ENCODE measurements around the gene MTUS2.
"Not testable (repeated sequence)": the region's sequence is repeated elsewhere in the genome, so short reads cannot be mapped to it uniquely, and the experiment has no call there.

Gene MTUS2

GRCh38 chr13:29384466-29384865 lies 564.3 kb downstream of the MTUS2 start:
- CTCF ChIA-PET, result interaction anchor here (1.1 to 2.5 kb wide), 4 partner anchors 11 to 19 kb away, joined by 3 to 10 read pairs (median 4); no protein-coding TSS in a partner anchor
- TF ChIP-seq CTCF (IDR thresholded peaks at IDR 0.05; ENCODE audit: control extremely low read depth, extremely low read depth, low read depth, missing control alignments), result no peak
- POLR2A ChIA-PET, result no interaction called here
- no peak for DNase-seq (ENCODE audit: extremely low spot score)

GRCh38 chr13:29384871-29385270 lies 564.7 kb downstream of the MTUS2 start:
- ChIA-PET CTCF (interaction anchor here (1.5 to 2.5 kb wide), 3 partner anchors 12 to 20 kb away, joined by 3 to 10 read pairs (median 4); no protein-coding TSS in a partner anchor), POLR2A (no interaction called here)
- DNase-seq (ENCODE audit: extremely low spot score), result no peak
- TF ChIP-seq CTCF (IDR thresholded peaks at IDR 0.05; ENCODE audit: control extremely low read depth, extremely low read depth, low read depth, missing control alignments), result no peak

- DNase-seq (ENCODE audit: extremely low spot score), result no peak
- CTCF ChIA-PET, result interaction anchor here (0.9 kb wide), 1 partner anchor 8 kb away, joined by 3 read pairs; no protein-coding TSS in a partner anchor
- POLR2A ChIA-PET, result no interaction called here
- no peak for TF ChIP-seq CTCF (IDR thresholded peaks at IDR 0.05; ENCODE audit: control extremely low read depth, extremely low read depth, low read depth, missing control alignments)
These were observed 566.1 kb downstream of the MTUS2 start for GRCh38 chr13:29386246-29386645.

GRCh38 chr13:29390598-29390997 lies 570.5 kb downstream of the MTUS2 start:
- POLR2A ChIA-PET; CTCF ChIA-PET; DNase-seq (ENCODE audit: extremely low spot score): not testable (repeated sequence)

GRCh38 chr13:29396446-29396845 lies 576.3 kb downstream of the MTUS2 start:
- TF ChIP-seq CTCF (IDR thresholded peaks at IDR 0.05; ENCODE audit: control extremely low read depth, extremely low read depth, low read depth, missing control alignments), result no peak
- no peak for DNase-seq (ENCODE audit: extremely low spot score)
- CTCF ChIA-PET, result no interaction called here
- POLR2A ChIA-PET, result no interaction called here

- CTCF ChIA-PET, result no interaction called here
- POLR2A ChIA-PET, result no interaction called here
- no peak for TF ChIP-seq CTCF (IDR thresholded peaks at IDR 0.05; ENCODE audit: control extremely low read depth, extremely low read depth, low read depth, missing control alignments)
- DNase-seq (ENCODE audit: extremely low spot score), result no peak
These were observed 577.1 kb downstream of the MTUS2 start for GRCh38 chr13:29397265-29397664.

GRCh38 chr13:29402166-29402636 lies 582.1 kb downstream of the MTUS2 start:
- DNase-seq (ENCODE audit: extremely low spot score), result no peak
- ChIA-PET CTCF (interaction anchor here (0.8 kb wide), 1 partner anchor 18 kb away, joined by 3 read pairs; no protein-coding TSS in a partner anchor), POLR2A (no interaction called here)
- TF ChIP-seq CTCF (IDR thresholded peaks at IDR 0.05; ENCODE audit: control extremely low read depth, extremely low read depth, low read depth, missing control alignments), result no peak

Data from GM10248 (cell line).